AG04450 (cell line): ENCODE results near the gene SMYD1. TPM values are rescaled to one million over a fixed set of nuclear protein-coding genes. Genes with fewer than 3 reads are reported as not detected.

Experiments used
- CTCF ChIA-PET: fragments of 300-600, 350-600 bp; formaldehyde crosslinking; extraction: SDS; loops from one replicate; lab custom pipeline; 2022; ENCODE audit warnings: antibody characterized with exemption, inconsistent platforms; lab: Charles Lee
- POLR2A ChIA-PET: fragments of 350-600 bp; formaldehyde crosslinking; extraction: SDS; loops from one replicate; lab custom pipeline; 2021; ENCODE audit warnings: antibody characterized with exemption, inconsistent platforms; lab: Yijun Ruan, JAX
- DNase-seq: peaks from one replicate; pipeline ENCODE4 v3.0.0-alpha.2; 2011; ENCODE audit warnings: low read depth, low spot score
- H3K27ac ChIP-seq: one replicate; pipeline ENCODE4 v1.5.1; 2012; ENCODE audit warnings: low read depth, low read length, control low read depth
- H3K27me3 ChIP-seq: one replicate; pipeline ENCODE4 v1.6.0; 2012; ENCODE audit warnings: low read length; ENCODE audit not compliant: control insufficient read depth, insufficient read depth
- H3K4me3 ChIP-seq: 2 replicates; pipeline ENCODE4 v1.5.1; 2011; ENCODE audit warnings: mild to moderate bottlenecking, low read depth, low read length, control low read depth
- H3K9me3 ChIP-seq: 2 replicates; pipeline ENCODE4 v1.5.1; 2012; ENCODE audit warnings: low read length; ENCODE audit not compliant: control insufficient read depth, insufficient read depth
- CTCF ChIP-seq: IDR thresholded peaks from 2 replicates; pipeline ENCODE4 v1.5.1; 2011; ENCODE audit warnings: low read depth, low read length, control low read depth, inconsistent platforms
- polyA plus RNA-seq: library from polyadenylated mRNA; depleted of rRNA; stranded (reverse); fragments of >200 nt; gene quantifications from 2 replicates; pipeline ENCODE4 v1.2.3, GENCODE V29; 2011

SMYD1 gene
- polyA plus RNA-seq, 1 experiment: not detected

GRCh38 chr2:88148929-88149438 is 81.4 kb downstream of the SMYD1 start:
- Histone ChIP-seq H3K9me3 (no peaks in the 10 kb centered on the region), H3K4me3 (no peak overlapping the region), H3K27ac (no peak overlapping the region), H3K27me3 (no peaks in the 10 kb centered on the region)
- ChIA-PET POLR2A (no interaction called here), CTCF (interaction anchor here (2.1 kb wide), 1 partner anchor 89 kb away, joined by 10 read pairs; no protein-coding TSS in a partner anchor)
- no peak for DNase-seq
- no peak for TF ChIP-seq CTCF

GRCh38 chr2:88159481-88159880 is 91.9 kb downstream of the SMYD1 start:
- CTCF ChIA-PET: interaction anchor here (1.0 to 8.9 kb wide), 6 partner anchors 9 to 109 kb away, joined by 3 to 139 read pairs (median 3); partner anchors contain the start of gene THNSL2
- Histone ChIP-seq H3K4me3 (no peak overlapping the region), H3K27ac (no peak overlapping the region), H3K27me3 (peaks cover 5% of the 10 kb centered on the region), H3K9me3 (no peaks in the 10 kb centered on the region)
- TF ChIP-seq CTCF: no peak
- DNase-seq: no peak
- POLR2A ChIA-PET: no interaction called here

- no peaks in the 10 kb centered on the region for H3K9me3 ChIP-seq
- ChIA-PET CTCF (interaction anchor here (1.0 to 8.9 kb wide), 7 partner anchors 8 to 411 kb away, joined by 3 to 139 read pairs (median 3); partner anchors contain the start of gene THNSL2), POLR2A (no interaction called here)
- H3K27ac ChIP-seq: no peak overlapping the region
- H3K27me3 ChIP-seq: peaks cover 5% of the 10 kb centered on the region
- DNase-seq: peak; percentile 30
- TF ChIP-seq CTCF: peak; percentile 90
- H3K4me3 ChIP-seq: no peak overlapping the region
These were observed 92.4 kb downstream of the SMYD1 start for GRCh38 chr2:88159955-88160415.

GRCh38 chr2:88160517-88160916 is 92.9 kb downstream of the SMYD1 start:
- POLR2A ChIA-PET: no interaction called here
- no peak for TF ChIP-seq CTCF
- no peak overlapping the region for H3K27ac ChIP-seq

GRCh38 chr2:88161446-88162244 is 94.0 kb downstream of the SMYD1 start:
- H3K27ac ChIP-seq: no peak overlapping the region
- TF ChIP-seq CTCF: no peak
- DNase-seq: no peak
- no peaks in the 10 kb centered on the region for H3K9me3 ChIP-seq
- peaks cover 5% of the 10 kb centered on the region for H3K27me3 ChIP-seq
- CTCF ChIA-PET: interaction anchor here (0.8 to 8.9 kb wide), 2 partner anchors 12 to 102 kb away, joined by 5 to 139 read pairs; no protein-coding TSS in a partner anchor
- no peak overlapping the region for H3K4me3 ChIP-seq
- POLR2A ChIA-PET: no interaction called here

More at GRCh38 chr2:88160517-88160916, 92.9 kb downstream of the SMYD1 start:
- H3K4me3 ChIP-seq: no peak overlapping the region
- no peak for DNase-seq
- CTCF ChIA-PET: interaction anchor here (0.7 to 8.9 kb wide), 7 partner anchors 8 to 411 kb away, joined by 3 to 139 read pairs (median 3); partner anchors contain the start of gene THNSL2
- peaks cover 5% of the 10 kb centered on the region for H3K27me3 ChIP-seq
- no peaks in the 10 kb centered on the region for H3K9me3 ChIP-seq
